K562 (cell line): ENCODE results near the gene KIAA0825.

Experiments used
- CHD2 ChIP-seq: IDR thresholded peaks from 2 replicates; pipeline ENCODE4 v1.6.1; 2011; ENCODE audit warnings: low read depth, low read length
- CTBP1 ChIP-seq: fragments of 450-650 bp; IDR thresholded peaks from 2 replicates; pipeline ENCODE4 v1.6.1; 2016; ENCODE audit warnings: borderline replicate concordance
- CTCF ChIP-seq, 3 experiments: IDR thresholded peaks in 2 of 3; conservative IDR thresholded peaks in 1 of 3; 2 replicates each; pipeline ENCODE4 v1.5.1; 2011 to 2012; ENCODE audit warnings: low read length in 3 of 3, mild to moderate bottlenecking in 3 of 3, control low read depth in 2 of 3, improper control_type of control experiment in 1 of 3, inconsistent platforms in 1 of 3, low read depth in 1 of 3, mixed read lengths in 1 of 3, moderate library complexity in 1 of 3; ENCODE audit not compliant: insufficient read depth in 2 of 3
- EP300 ChIP-seq: IDR thresholded peaks from 2 replicates; pipeline ENCODE4 v1.6.1; 2012; ENCODE audit warnings: low read length, improper control_type of control experiment
- ESRRA ChIP-seq: fragments of 450-650 bp; IDR thresholded peaks from 2 replicates; pipeline ENCODE4 v1.6.1; 2014; ENCODE audit warnings: low read depth, mild to moderate bottlenecking, moderate library complexity, borderline replicate concordance
- FOXJ3 ChIP-seq: sonication (generic); formaldehyde crosslinking; IDR thresholded peaks from 2 replicates; pipeline ENCODE4 v1.4.0; 2020; ENCODE audit warnings: mild to moderate bottlenecking, missing genetic modification reagents
- FOXP1 ChIP-seq: sonication (generic); formaldehyde crosslinking; IDR thresholded peaks from 2 replicates; pipeline ENCODE4 v1.8.0; 2022; ENCODE audit warnings: mild to moderate bottlenecking, missing genetic modification reagents
- HMGXB4 ChIP-seq: sonication (generic); formaldehyde crosslinking; IDR thresholded peaks from 2 replicates; pipeline ENCODE4 v1.8.1; 2023; ENCODE audit warnings: mild to moderate bottlenecking, missing genetic modification reagents
- IRF2 ChIP-seq: sonication (generic); formaldehyde crosslinking; IDR thresholded peaks from 2 replicates; pipeline ENCODE4 v1.8.1; 2022; ENCODE audit warnings: mild to moderate bottlenecking, missing genetic modification reagents
- RNF219 ChIP-seq: fragments of 250-450 bp; sonication (Bioruptor Pico); IDR thresholded peaks from 2 replicates; pipeline ENCODE4 v1.5.0; 2022; ENCODE audit warnings: mild to moderate bottlenecking
- SREBF2 ChIP-seq: sonication (generic); formaldehyde crosslinking; IDR thresholded peaks from 2 replicates; pipeline ENCODE4 v1.4.0; 2020; ENCODE audit warnings: mild to moderate bottlenecking, missing genetic modification reagents
- TF ChIP-seq, protein P1 (sequence below): sonication (generic); formaldehyde crosslinking; IDR thresholded peaks from 2 replicates; pipeline ENCODE4 v1.8.1; 2023; ENCODE audit warnings: mild to moderate bottlenecking, missing genetic modification reagents

- TF ChIP-seq CTBP1: no peak
- TF ChIP-seq IRF2 (CRISPR knock-in tag): no peak
- TF ChIP-seq HMGXB4 (CRISPR knock-in tag): no peak
- no peak for TF ChIP-seq CTCF (IDR thresholded peaks at IDR 0.05 in 2 of 3, conservative IDR thresholded peaks at IDR 0.05 in 1 of 3; ENCODE audit: insufficient read depth in 2 of 3, low read depth in 1 of 3, low read length in 3 of 3)
- TF ChIP-seq, protein P1, sequence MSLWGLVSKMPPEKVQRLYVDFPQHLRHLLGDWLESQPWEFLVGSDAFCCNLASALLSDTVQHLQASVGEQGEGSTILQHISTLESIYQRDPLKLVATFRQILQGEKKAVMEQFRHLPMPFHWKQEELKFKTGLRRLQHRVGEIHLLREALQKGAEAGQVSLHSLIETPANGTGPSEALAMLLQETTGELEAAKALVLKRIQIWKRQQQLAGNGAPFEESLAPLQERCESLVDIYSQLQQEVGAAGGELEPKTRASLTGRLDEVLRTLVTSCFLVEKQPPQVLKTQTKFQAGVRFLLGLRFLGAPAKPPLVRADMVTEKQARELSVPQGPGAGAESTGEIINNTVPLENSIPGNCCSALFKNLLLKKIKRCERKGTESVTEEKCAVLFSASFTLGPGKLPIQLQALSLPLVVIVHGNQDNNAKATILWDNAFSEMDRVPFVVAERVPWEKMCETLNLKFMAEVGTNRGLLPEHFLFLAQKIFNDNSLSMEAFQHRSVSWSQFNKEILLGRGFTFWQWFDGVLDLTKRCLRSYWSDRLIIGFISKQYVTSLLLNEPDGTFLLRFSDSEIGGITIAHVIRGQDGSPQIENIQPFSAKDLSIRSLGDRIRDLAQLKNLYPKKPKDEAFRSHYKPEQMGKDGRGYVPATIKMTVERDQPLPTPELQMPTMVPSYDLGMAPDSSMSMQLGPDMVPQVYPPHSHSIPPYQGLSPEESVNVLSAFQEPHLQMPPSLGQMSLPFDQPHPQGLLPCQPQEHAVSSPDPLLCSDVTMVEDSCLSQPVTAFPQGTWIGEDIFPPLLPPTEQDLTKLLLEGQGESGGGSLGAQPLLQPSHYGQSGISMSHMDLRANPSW: no peak
- no peak for TF ChIP-seq CHD2
- no peak for TF ChIP-seq RNF219 (CRISPR knock-in tag)
- TF ChIP-seq ESRRA: no peak
- TF ChIP-seq FOXJ3 (CRISPR knock-in tag): no peak
- TF ChIP-seq EP300: no peak
- no peak for TF ChIP-seq SREBF2 (CRISPR knock-in tag)
- TF ChIP-seq FOXP1 (CRISPR knock-in tag): no peak
These were observed 421.5 kb downstream of the KIAA0825 start for GRCh38 chr5:94196953-94197352.
